Hematopoietic multipotent progenitor cell treated with erythropoietin and hydrocortisone succinate and interleukin-3 and kit ligand, for 17 days (in vitro differentiated cells): Measurements from ENCODE around the gene ACTG1.
"Not testable (repeated sequence)": the region's sequence is repeated elsewhere in the genome, so short reads cannot be mapped to it uniquely, and the experiment has no call there.

Source experiments
- DNase-seq: peaks from one replicate; pipeline ENCODE4 v3.0.0-alpha.2; 2015; ENCODE audit warnings: low spot score

Gene ACTG1

DNA sequence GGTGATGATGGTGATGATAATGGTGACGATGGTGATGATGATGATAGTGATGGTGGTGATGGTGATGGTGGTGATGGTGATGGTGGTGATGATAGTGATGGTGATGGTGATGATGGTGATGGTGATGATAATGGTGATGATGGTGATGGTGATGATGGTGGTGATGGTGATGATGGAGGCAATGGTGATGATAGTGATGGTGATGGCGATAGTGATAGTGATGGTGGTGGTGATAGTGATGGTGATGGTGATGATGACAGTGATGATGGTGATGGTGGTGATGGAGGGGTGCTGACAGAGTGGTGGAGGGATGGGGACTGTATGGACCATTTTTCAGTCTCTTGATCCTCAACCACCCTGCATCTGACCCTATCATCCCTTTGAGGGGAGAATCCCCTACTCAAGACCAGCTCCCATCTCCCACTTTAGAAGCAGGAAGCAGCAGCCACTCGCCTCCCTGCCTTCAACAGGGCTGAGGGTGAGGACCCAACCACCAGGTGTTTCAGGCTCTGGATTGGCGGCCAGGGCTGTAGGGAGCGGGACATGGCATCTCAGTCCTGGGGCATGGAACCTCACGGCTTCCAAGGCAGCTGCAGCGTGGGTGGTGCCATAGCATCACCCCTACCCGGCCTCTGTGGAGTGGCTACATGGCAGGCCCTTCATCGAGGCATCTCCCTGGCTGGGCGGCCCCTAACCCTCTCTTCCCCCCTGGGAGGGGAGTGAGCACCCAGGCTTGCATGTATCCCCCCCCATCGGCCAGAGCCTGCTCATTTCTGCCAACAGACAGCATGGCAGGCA lies 20.1 kb upstream of the ACTG1 start:
- DNase-seq = no peak

GRCh38 chr17:81531998-81532404 lies 19.4 kb upstream of the ACTG1 start:
- DNase-seq = not testable (repeated sequence)

DNA sequence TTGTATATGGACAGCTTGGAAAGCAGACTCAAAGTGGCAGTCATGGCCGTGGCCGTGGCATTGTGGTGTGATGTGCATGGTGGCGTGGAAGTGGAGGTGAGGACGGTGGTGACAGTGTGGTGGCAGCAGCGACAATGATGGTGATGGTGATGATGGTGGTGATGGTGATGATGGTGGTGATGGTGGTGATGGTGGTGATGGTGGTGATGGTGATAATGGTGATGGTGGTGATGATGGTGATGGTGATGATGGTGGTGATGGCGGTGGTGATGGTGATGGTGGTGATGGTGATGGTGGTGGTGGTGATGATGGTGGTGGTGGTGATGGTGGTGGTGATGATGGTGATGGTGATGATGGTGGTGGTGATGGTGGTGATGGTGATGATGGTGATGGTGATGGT lies 18.4 kb upstream of the ACTG1 start:
- DNase-seq = not testable (repeated sequence)

DNA sequence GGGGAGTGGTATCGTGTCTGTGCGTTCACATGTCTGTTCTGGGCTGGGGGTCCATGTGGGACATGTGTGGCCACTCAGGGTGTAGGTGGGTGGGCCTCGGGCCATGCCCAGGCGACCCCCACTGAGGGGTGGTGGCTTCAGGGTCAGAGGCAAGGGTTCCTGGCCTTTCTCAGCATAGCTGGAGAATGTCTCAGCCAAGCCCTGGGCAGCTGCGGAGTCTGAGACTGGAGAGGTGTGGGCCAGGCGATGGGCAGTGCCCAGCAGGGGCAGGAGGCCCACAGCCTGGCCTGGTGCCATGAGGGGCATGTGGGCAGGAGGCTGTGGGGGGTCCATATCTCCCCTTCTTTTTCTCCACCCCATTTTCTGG lies 16.8 kb upstream of the ACTG1 start:
- DNase-seq = no peak

DNA sequence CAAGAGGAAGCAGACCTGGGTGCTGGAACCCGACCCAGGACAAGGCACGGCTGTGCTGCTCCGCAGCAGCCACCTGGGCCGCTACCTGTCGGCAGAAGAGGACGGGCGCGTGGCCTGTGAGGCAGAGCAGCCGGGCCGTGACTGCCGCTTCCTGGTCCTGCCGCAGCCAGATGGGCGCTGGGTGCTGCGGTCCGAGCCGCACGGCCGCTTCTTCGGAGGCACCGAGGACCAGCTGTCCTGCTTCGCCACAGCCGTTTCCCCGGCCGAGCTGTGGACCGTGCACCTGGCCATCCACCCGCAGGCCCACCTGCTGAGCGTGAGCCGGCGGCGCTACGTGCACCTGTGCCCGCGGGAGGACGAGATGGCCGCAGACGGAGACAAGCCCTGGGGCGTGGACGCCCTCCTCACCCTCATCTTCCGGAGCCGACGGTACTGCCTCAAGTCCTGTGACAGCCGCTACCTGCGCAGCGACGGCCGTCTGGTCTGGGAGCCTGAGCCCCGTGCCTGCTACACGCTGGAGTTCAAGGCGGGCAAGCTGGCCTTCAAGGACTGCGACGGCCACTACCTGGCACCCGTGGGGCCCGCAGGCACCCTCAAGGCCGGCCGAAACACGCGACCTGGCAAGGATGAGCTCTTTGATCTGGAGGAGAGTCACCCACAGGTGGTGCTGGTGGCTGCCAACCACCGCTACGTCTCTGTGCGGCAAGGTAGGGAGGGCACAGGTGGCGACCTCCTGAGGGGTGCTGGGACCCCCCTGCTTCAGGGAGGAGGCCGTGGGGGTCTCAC lies 16.2 kb upstream of the ACTG1 start:
- DNase-seq = no peak

- no peak for DNase-seq
These were observed 15.7 kb upstream of the ACTG1 start for GRCh38 chr17:81528384-81528650.

DNA sequence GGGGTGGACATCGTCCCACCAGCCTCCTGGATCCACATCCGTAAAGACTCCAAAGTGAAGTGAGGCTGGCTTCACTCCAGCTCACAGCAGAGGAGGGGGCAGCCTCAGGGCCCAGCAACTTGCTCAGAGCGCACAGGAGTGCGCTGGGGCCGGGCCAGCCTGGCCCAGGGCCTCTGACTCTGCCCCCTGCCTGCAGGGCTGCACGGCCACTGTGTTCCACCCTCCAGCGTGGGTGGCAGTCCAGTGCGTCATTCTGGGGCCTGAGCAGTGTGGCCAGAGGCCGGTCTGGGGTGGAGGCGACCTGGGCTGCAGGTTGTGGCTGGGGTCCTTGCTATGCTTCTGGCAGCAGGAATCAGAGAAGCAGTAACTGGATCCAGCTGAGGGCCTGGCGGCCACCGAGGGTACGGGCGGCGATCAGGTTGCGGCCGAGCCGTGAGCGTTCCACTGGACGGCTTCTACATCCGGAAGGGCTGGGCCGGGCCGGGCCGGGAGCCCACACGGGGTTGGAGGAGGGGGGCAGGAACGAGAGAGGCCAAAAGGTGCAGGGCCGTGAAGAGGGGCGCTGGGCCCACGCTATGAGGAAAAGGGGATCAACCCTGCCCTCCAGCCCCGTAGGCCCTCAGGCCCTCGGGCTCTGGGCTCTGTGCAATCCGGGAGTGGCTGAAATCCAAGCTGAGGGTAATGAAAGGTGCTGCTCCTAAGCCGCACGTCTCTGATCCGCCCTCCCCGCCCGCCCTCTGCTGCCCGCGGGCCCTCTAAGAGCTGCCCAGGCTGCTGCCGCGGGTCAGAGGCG lies 15.2 kb upstream of the ACTG1 start, which contains the start of gene FSCN2:
Gene FSCN2, plus strand, starts transcription at position 787 of the 793 bp plus-strand sequence. CDS start 155 bp downstream, outside the sequence.
- DNase-seq = no peak

DNA sequence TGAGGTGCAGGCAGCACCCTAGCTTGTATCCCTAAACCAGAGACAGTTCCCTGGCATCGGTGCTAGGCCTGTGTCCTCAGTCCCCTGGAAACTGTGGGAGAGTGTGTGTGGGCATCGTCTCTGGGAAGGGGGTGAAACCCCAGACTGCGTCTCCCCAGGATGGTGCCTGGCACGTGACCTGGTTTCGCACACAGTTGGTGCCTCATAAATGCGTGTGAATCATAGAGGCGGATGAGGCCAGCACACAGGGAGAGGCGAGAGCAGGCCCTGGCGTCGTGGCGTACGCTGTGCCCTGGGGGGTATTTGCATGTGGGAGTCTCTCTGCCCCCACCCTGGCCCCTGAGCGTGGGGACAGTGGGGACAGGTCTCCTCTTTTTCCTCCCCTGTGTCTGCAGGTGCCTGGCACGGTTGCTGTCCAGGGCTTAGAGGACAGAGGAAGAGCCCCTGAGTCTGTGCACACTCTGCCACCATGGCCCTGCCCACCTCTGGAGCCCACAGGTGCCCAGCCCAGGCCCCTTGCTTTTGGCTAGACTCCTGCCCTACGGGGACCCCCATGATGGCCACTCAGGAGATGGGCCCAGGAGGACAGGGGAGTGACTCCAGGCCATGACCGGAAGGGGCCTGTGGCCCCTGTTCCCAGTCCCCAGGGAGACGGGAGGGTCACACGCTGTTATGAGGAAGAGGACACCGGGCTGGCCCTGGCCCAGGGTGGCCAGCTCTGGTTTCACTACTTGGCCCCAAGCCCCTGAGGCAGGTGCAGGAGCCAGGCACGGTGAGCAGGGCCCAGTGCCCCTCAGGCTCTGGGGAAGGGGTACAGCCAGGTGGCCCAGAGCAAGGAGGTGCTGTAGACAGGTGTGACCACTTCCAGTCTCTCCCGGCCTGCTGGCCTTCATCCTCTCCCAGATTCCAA lies 14.3 kb upstream of the ACTG1 start:
- no peak for DNase-seq

DNA sequence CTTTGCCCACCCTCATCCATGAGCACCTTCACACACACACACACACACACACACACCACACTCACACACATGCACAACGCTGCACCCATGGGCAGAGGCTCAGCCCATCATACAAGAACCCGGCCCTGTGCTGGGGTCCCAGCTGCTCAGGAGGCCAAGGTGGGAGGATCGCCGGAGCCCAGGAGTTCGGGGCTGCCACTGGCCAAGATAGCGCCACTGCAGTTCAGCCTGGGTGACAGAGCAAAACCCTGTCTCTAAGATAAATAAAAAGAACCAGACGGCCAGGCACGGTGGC lies 12.2 kb upstream of the ACTG1 start:
- DNase-seq = no peak

DNA sequence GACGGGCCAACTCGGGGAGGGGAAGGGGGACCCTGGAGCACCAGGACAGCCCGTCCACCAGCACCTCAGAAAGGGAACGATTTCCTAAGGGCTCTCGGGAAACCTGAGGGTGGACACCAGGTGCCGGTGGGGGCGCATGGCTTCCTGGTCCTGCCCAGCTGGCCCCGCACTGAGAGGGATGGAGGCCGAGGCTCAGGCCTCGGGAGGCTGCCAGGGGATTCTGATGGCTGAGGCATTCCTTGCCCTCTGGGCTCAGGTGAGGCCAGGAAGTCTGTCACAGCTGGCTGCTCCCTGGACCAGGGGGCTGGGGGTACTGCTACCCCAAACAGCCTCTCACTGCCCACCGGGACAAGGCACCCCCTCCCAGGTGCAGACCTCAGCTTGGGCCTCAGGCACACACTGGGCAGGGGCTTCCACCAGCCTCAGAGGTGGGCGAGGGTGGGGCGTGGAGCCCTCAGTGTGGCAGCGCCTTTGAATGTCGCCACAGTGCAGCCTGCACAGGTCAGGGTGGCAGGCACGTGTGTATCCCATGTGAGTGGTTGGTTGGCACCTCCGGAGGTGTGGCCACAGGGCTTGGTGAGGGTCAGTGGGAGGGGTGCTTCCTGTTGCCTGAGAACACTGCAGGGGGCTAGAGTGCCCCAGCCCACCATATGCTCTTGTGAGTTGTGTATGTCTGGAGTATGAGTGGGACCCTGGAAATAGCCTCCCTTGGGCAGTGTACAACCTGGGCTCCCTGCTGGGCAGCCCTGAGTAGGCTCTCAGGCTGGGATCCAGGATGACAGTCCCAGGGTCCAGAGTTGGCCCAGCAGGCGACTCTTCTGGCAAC lies 11.7 kb upstream of the ACTG1 start:
- no peak for DNase-seq

DNA sequence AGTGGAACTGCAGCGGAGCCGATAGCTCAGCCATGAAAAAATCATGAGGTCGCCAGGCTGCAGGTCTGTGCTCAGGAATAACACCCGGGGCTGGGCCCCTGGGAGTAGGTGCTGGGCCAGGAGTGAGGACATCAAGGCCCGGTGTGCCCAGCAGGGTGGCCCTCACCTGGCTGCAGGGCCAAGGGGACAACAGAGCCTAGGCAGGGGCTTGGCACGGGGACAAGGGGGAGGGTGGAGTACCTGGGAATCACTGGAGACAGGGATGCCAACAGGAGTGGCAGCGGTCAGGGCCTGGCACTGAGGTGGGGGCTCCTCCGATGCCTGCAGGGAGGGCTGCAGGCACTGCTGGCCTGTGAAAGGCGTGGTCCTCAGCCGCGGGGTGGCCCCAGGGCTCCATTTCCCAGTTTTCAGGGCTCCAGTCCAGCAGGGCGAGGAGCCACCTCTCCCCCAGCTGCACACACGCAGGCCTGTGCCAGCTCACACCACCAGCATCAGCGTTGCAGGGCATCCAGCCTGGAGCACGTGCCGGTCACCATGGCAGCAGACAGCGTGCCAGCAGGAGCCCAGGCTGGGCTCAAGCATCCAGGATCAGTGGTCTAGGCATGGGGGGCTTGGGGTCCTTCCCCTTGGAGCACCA lies 10.9 kb upstream of the ACTG1 start:
- no peak for DNase-seq

GRCh38 chr17:81522491-81523401 lies 10.1 kb upstream of the ACTG1 start:
- no peak for DNase-seq

DNA sequence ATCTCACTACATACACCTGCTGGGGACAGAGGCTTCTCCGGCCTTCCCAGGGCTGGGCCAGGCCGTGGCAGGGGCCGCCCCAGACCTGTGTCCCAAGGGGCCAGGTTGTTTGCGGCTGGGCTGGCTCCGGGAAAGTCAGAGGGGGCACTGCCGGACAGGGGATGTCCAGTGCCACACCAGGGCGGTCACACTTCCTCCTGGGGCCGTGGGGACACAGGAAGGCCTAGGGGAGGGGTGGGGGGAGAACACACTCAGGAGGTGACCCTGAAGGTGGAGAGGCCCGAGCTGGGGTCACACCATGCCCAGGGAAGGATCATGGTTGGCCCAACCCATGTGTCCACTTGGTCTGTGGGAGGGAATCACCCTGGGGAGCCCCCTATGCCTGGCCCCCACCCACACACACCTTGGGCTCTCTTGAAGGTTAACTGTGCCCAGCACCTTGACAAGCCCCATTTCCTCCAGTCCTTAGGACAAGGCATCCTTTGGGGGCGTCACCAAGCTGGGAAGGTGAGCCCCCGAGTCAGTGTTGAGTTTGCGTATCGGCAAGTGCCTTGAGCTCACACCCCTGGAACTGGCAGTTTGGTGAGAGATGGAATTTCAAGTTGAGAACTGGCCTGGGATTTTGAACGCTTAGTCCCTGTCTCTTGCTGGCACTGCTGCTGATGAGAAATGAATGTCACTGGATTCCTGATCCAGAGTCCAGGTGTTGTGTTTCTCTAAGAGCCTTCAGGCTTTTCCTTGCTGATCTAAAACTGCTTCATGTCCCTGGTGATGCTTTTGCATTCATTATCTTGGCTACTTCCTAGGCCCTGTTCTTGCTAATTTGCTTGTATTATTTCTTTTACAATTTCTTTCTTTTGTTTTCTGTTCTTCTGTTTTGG lies 7.7 kb upstream of the ACTG1 start:
- DNase-seq = no peak

- DNase-seq = no peak
These were observed 6.9 kb upstream of the ACTG1 start for GRCh38 chr17:81519284-81520020.

DNA sequence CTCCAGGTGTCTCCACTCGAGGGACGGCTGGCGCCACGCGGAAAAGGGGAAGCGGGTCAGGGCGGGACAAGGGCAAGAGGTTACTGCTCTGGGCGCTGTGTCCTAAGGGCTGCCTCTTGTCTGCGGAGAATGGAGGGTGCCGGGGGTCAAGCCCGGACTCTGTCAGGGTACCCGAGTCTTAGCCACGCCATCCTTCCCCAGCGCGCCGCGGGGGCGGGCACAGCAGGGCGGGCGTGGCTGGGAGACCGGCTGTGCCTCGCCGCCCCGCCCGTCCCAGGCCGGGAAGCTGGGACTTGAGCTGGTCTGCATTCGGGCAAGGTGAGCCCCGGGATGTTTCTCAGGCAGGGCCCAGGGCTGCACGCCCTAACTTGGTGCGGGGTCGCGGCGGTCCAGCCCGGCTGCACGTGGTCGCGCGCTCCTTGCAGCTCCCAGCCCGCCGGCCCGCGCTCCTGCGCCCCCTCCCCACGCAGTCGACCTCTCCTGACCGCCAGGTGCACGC lies 6.2 kb upstream of the ACTG1 start:
- no peak for DNase-seq

GRCh38 chr17:81518113-81518784 lies 5.7 kb upstream of the ACTG1 start:
- no peak for DNase-seq
